Panc1 (cell line): ENCODE measurements around the gene KRTAP10-9. TPM values are rescaled to one million over a fixed set of nuclear protein-coding genes. Genes with fewer than 3 reads are reported as not detected.
"Not testable (repeated sequence)": the region's sequence is repeated elsewhere in the genome, so short reads cannot be mapped to it uniquely, and the experiment has no call there.

Source experiments
- ATAC-seq: fragments of 200-7000 bp; cut with Tn5 transposase; 2 replicates; pipeline ENCODE4 v1.9.1; 2020; ENCODE audit warnings: mild to moderate bottlenecking, moderate library complexity
- BruUV-seq: library from RNA; stranded (reverse); fragments of 400-500 nt; replicated peaks from 2 replicates; lab custom pipeline; 2021; lab: Mats Ljungman, UMichigan
- CTCF ChIA-PET: fragments of 300-600 bp; sonication (Branson Sonifier 250); formaldehyde crosslinking; loops from one replicate; lab custom pipeline; 2022; ENCODE audit warnings: antibody characterized with exemption; lab: Charles Lee
- POLR2A ChIA-PET: fragments of 300-600 bp; sonication (Branson Sonifier 250); formaldehyde crosslinking; loops from one replicate; lab custom pipeline; 2022; ENCODE audit warnings: antibody characterized with exemption; lab: Charles Lee
- DNase-seq: peaks from one replicate; pipeline ENCODE4 v3.0.0-alpha.2; 2010; ENCODE audit warnings: low read depth, low spot score
- H3K27ac ChIP-seq: 2 replicates; pipeline ENCODE4 v1.5.1; 2011; ENCODE audit warnings: mild to moderate bottlenecking, low read length, inconsistent platforms
- H3K27me3 ChIP-seq: fragments of 200-500 bp; sonication (Bioruptor generic); 2 replicates; pipeline ENCODE4 v1.6.0; 2014; ENCODE audit warnings: low read length, inconsistent platforms; ENCODE audit not compliant: control insufficient read depth, insufficient read depth
- H3K36me3 ChIP-seq: fragments of 200-500 bp; sonication (Bioruptor generic); 2 replicates; pipeline ENCODE4 v1.5.1; 2014; ENCODE audit warnings: inconsistent platforms, mild to moderate bottlenecking, low read length, moderate library complexity; ENCODE audit not compliant: control insufficient read depth, insufficient read depth
- H3K4me1 ChIP-seq: 2 replicates; pipeline ENCODE4 v1.5.1; 2011; ENCODE audit warnings: inconsistent platforms, mild to moderate bottlenecking, low read length, moderate library complexity; ENCODE audit not compliant: control insufficient read depth, insufficient read depth
- H3K4me3 ChIP-seq, 2 experiments: 2 replicates each; pipeline ENCODE4 v1.5.1; 2011 to 2012; ENCODE audit warnings: low read depth in 2 of 2, low read length in 2 of 2, mild to moderate bottlenecking in 2 of 2, inconsistent platforms in 1 of 2, moderate library complexity in 1 of 2
- H3K9me3 ChIP-seq: fragments of 200-500 bp; sonication (Bioruptor generic); 2 replicates; pipeline ENCODE4 v1.5.1; 2014; ENCODE audit warnings: low read depth, mild to moderate bottlenecking, inconsistent platforms, low read length, moderate library complexity; ENCODE audit not compliant: control insufficient read depth, insufficient read depth
- CTCF ChIP-seq: fragments of 450-650 bp; IDR thresholded peaks from 2 replicates; pipeline ENCODE4 v1.5.1; 2017; ENCODE audit warnings: mild to moderate bottlenecking
- POLR2AphosphoS5 ChIP-seq: IDR thresholded peaks from 2 replicates; pipeline ENCODE4 v1.6.1; 2012; ENCODE audit warnings: mild to moderate bottlenecking, low read depth, low read length, moderate library complexity
- SIN3A ChIP-seq: IDR thresholded peaks from 2 replicates; pipeline ENCODE4 v1.6.1; 2012; ENCODE audit warnings: low read depth, mild to moderate bottlenecking, low read length, moderate library complexity, borderline replicate concordance; ENCODE audit not compliant: insufficient read depth
- TCF7L2 ChIP-seq: IDR thresholded peaks from 2 replicates; pipeline ENCODE4 v1.6.1; 2011; ENCODE audit warnings: mild to moderate bottlenecking, low read depth, low read length, inconsistent platforms
- in situ Hi-C: cut with HindIII; loops from 2 replicates; pipeline ENCODE4 v1.10.0; 2016; ENCODE audit warnings: low sequenced_read_pairs, low pct_unique_long_range_greater_than_20kb
- intact Hi-C: fragments of 100-400 bp; cut with micrococcal nuclease; formaldehyde crosslinking; loops from one replicate; pipeline ENCODE4 v1.10.0; 2022; ENCODE audit not compliant: unreplicated experiment
- total RNA-seq: library from RNA; stranded (reverse); gene quantifications from one replicate; pipeline ENCODE4 v1.2.1, GENCODE V29; 2021; ENCODE audit not compliant: unreplicated experiment
- TF ChIP-seq, protein P1 (sequence below), 2 experiments: IDR thresholded peaks; 2 replicates each; pipeline ENCODE4 v1.6.1; 2011 to 2012; ENCODE audit warnings: low read depth in 2 of 2, control low read depth in 1 of 2, low read length in 1 of 2, mild to moderate bottlenecking in 1 of 2, moderate library complexity in 1 of 2; ENCODE audit not compliant: insufficient read depth in 1 of 2

KRTAP10-9 gene
- total RNA-seq, 1 experiment from 2014 or later: not detected

- not testable (repeated sequence) for BruUV-seq, ATAC-seq
- CTCF ChIA-PET: interaction anchor here (0.6 kb wide), 1 partner anchor 278 kb away, joined by 4 read pairs; no protein-coding TSS in a partner anchor
Observed at GRCh38 chr21:44638506-44639330, 11.8 kb downstream of the KRTAP10-9 start.

GRCh38 chr21:44639331-44639655 is 12.4 kb downstream of the KRTAP10-9 start:
- in situ Hi-C loops (no loop called here), intact Hi-C loops (no loop called here)
- Histone ChIP-seq H3K36me3 (no peaks in the 10 kb centered on the region), H3K4me3 (no peak overlapping the region), H3K27ac (no peak overlapping the region), H3K27me3 (no peaks in the 10 kb centered on the region), H3K9me3 (no peaks in the 10 kb centered on the region), H3K4me1 (no peaks in the 10 kb centered on the region)
- TF ChIP-seq TCF7L2: no peak
- no peak for TF ChIP-seq SIN3A
- TF ChIP-seq, protein P1, sequence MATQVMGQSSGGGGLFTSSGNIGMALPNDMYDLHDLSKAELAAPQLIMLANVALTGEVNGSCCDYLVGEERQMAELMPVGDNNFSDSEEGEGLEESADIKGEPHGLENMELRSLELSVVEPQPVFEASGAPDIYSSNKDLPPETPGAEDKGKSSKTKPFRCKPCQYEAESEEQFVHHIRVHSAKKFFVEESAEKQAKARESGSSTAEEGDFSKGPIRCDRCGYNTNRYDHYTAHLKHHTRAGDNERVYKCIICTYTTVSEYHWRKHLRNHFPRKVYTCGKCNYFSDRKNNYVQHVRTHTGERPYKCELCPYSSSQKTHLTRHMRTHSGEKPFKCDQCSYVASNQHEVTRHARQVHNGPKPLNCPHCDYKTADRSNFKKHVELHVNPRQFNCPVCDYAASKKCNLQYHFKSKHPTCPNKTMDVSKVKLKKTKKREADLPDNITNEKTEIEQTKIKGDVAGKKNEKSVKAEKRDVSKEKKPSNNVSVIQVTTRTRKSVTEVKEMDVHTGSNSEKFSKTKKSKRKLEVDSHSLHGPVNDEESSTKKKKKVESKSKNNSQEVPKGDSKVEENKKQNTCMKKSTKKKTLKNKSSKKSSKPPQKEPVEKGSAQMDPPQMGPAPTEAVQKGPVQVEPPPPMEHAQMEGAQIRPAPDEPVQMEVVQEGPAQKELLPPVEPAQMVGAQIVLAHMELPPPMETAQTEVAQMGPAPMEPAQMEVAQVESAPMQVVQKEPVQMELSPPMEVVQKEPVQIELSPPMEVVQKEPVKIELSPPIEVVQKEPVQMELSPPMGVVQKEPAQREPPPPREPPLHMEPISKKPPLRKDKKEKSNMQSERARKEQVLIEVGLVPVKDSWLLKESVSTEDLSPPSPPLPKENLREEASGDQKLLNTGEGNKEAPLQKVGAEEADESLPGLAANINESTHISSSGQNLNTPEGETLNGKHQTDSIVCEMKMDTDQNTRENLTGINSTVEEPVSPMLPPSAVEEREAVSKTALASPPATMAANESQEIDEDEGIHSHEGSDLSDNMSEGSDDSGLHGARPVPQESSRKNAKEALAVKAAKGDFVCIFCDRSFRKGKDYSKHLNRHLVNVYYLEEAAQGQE (IDR thresholded peaks at IDR 0.05; ENCODE audit: insufficient read depth in 1 of 2, low read depth in 2 of 2, low read length in 1 of 2): no peak
- TF ChIP-seq POLR2AphosphoS5: no peak
- no peak for TF ChIP-seq CTCF
- no TSS peak for BruUV-seq
- DNase-seq (no peak), ATAC-seq (no peak)
- ChIA-PET CTCF (interaction anchor here (0.6 kb wide), 1 partner anchor 278 kb away, joined by 4 read pairs; no protein-coding TSS in a partner anchor), POLR2A (no interaction called here)

More at GRCh38 chr21:44638506-44639330, 11.8 kb downstream of the KRTAP10-9 start:
- H3K27me3 ChIP-seq, DNase-seq, intact Hi-C loops, in situ Hi-C loops, H3K4me3 ChIP-seq, POLR2A ChIA-PET, H3K36me3 ChIP-seq, H3K9me3 ChIP-seq, H3K4me1 ChIP-seq, H3K27ac ChIP-seq: not testable (repeated sequence)

DNA sequence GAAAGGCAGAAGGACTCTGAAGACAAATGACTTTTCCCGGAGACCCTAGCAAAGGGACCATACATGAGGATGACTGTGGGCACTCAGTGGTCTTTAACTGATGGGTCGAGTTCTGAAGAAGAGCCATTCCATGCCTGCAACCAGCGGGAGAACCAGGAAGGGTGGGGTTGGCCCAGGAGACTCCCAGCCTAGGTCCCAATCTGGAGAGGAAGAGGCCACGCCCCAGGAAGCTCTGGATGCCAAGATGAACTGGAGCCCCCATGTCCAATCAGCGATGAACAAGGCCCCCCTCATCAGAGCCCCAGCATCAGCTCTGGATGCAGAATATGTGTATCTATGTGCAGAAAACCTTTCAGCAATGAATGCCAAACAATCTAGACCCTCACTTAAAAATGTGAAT is 13.9 kb downstream of the KRTAP10-9 start:
- ChIA-PET CTCF (no interaction called here), POLR2A (no interaction called here)
- intact Hi-C loops: no loop called here
- no TSS peak for BruUV-seq
- TF ChIP-seq TCF7L2 (no peak), CTCF (no peak), POLR2AphosphoS5 (no peak), SIN3A (no peak)
- TF ChIP-seq, protein P1 (IDR thresholded peaks at IDR 0.05; ENCODE audit: insufficient read depth in 1 of 2, low read depth in 2 of 2, low read length in 1 of 2): no peak
- no peaks in the 10 kb centered on the region for H3K4me1 ChIP-seq
- in situ Hi-C loops: no loop called here
- no peaks in the 10 kb centered on the region for H3K36me3 ChIP-seq
- no peak overlapping the region for H3K4me3 ChIP-seq
- DNase-seq (no peak), ATAC-seq (no peak)
- H3K27me3 ChIP-seq: no peaks in the 10 kb centered on the region
- no peaks in the 10 kb centered on the region for H3K9me3 ChIP-seq
- H3K27ac ChIP-seq: no peak overlapping the region
